ENCODE data around the gene GAK.

Gene GAK

GRCh38 chr4:827209-828081 is 104.7 kb downstream of the GAK start:
- no peak for DNase-seq (ENCODE audit: low read depth)

- DNase-seq (ENCODE audit: low read depth), result no peak
Observed at GRCh38 chr4:826508-827208, 105.5 kb downstream of the GAK start.

- no peak for DNase-seq (ENCODE audit: low read depth)
Observed at GRCh38 chr4:825971-826330, 106.2 kb downstream of the GAK start, which contains the start of gene CPLX1. Gene CPLX1, minus strand, starts transcription at chr4:826129. Its CDS starts 1,607 bp downstream, at chr4:824522.

GRCh38 chr4:825063-825970 is 106.8 kb downstream of the GAK start:
- DNase-seq (ENCODE audit: low read depth), result peak; percentile 18

- DNase-seq (ENCODE audit: low read depth), result no peak
Observed at GRCh38 chr4:824461-825062, 107.6 kb downstream of the GAK start.

GRCh38 chr4:823761-824460 is 108.2 kb downstream of the GAK start:
- DNase-seq (ENCODE audit: low read depth), result no peak

- DNase-seq (ENCODE audit: low read depth), result no peak
Observed at GRCh38 chr4:823176-823760, 108.8 kb downstream of the GAK start.

- no peak for DNase-seq (ENCODE audit: low read depth)
Observed at GRCh38 chr4:822361-823175, 109.5 kb downstream of the GAK start.

- no peak for DNase-seq (ENCODE audit: low read depth)
Observed at GRCh38 chr4:821631-822030, 110.5 kb downstream of the GAK start.

- no peak for DNase-seq (ENCODE audit: low read depth)
Observed at GRCh38 chr4:821181-821591, 110.9 kb downstream of the GAK start.

GRCh38 chr4:820230-821172 is 111.6 kb downstream of the GAK start:
- DNase-seq (ENCODE audit: low read depth), result no peak

- DNase-seq (ENCODE audit: low read depth), result no peak
Observed at GRCh38 chr4:819401-820229, 112.5 kb downstream of the GAK start.

- no peak for DNase-seq (ENCODE audit: low read depth)
Observed at GRCh38 chr4:818106-818921, 113.8 kb downstream of the GAK start.

GRCh38 chr4:815464-816146 is 116.5 kb downstream of the GAK start:
- no peak for DNase-seq (ENCODE audit: low read depth)

GRCh38 chr4:814312-814850 is 117.7 kb downstream of the GAK start:
- no peak for DNase-seq (ENCODE audit: low read depth)

GRCh38 chr4:813900-814299 is 118.2 kb downstream of the GAK start:
- no peak for DNase-seq (ENCODE audit: low read depth)

Data from stimulated activated CD8-positive, alpha-beta memory T cell treated with anti-CD3 and anti-CD28 coated beads, Interleukin-12 subunit alpha, Interleukin-12 subunit beta, amount 100 ng/mL, for 1 hour (primary cell).